ENCODE measurements around the gene FCN3. TPM values are rescaled to one million over a fixed set of nuclear protein-coding genes. Genes with fewer than 3 reads are reported as not detected.

The FCN3 gene
- 0.99 TPM for total RNA-seq

GRCh38 chr1:27374362-27375086 is at the start of gene FCN3:
TSS of gene FCN3 (minus strand) at chr1:27374824. CDS start at chr1:27374818, 6 bp downstream.

GRCh38 chr1:27392096-27392777 is 17.6 kb upstream of the FCN3 start, which contains the start of gene GPR3:
TSS of gene GPR3 (plus strand) at chr1:27392622. CDS start at chr1:27393799, 1,177 bp downstream.

GRCh38 chr1:27383039-27383605 is 8.5 kb upstream of the FCN3 start, which contains the start of gene CD164L2:
TSS of gene CD164L2 (minus strand) at chr1:27383333. CDS start at chr1:27383239, 94 bp downstream.

GRCh38 chr1:27366411-27367159 is 8.0 kb downstream of the FCN3 start, which contains the start of gene MAP3K6:
TSS of gene MAP3K6 (minus strand) at chr1:27366961. CDS start at chr1:27366597, 364 bp downstream.

GRCh38 chr1:27341525-27342252 is 32.9 kb downstream of the FCN3 start, which contains the start of gene SYTL1:
TSS of gene SYTL1 (plus strand) at chr1:27342022. CDS start at chr1:27345335, 3,313 bp downstream.

GRCh38 chr1:27321813-27322568 is 52.6 kb downstream of the FCN3 start, which contains the start of gene TMEM222:
TSS of gene TMEM222 (plus strand) at chr1:27322163. CDS start at chr1:27322198, 35 bp downstream.

Other genes with a start within 250 kb of the FCN3 start
- 8.5 TPM for gene SLC9A1, start 219.7 kb downstream of the FCN3 start, total RNA-seq
- 48.7 TPM for gene WDTC1, start 140.2 kb downstream of the FCN3 start, total RNA-seq
- 25.9 TPM for gene TMEM222, start 52.7 kb downstream of the FCN3 start, total RNA-seq
- gene SYTL1, start 32.8 kb downstream of the FCN3 start, total RNA-seq = 5.9 TPM
- gene MAP3K6, start 7.9 kb downstream of the FCN3 start, total RNA-seq = 18.0 TPM
- gene CD164L2, start 8.5 kb upstream of the FCN3 start, total RNA-seq = not detected
- gene GPR3, start 17.8 kb upstream of the FCN3 start, total RNA-seq = 0.33 TPM
- gene WASF2, start 115.3 kb upstream of the FCN3 start, total RNA-seq = 34.2 TPM
- 38.8 TPM for gene AHDC1, start 229.3 kb upstream of the FCN3 start, total RNA-seq

Measured in camera-type eye (tissue), 1 donor.